D721Med (cell line): ENCODE results near the gene SERP2.

Source experiments
- DNase-seq: peaks from one replicate; pipeline ENCODE4 v3.0.0; 2011; ENCODE audit warnings: low spot score; ENCODE audit not compliant: insufficient read length
- FAIRE-seq: peaks from 2 replicates; lab custom pipeline; 2011; peaks lifted over from hg19 to GRCh38; lab: Jason Lieb, UNC
- CTCF ChIP-seq: IDR thresholded peaks from 2 replicates; pipeline ENCODE4 v1.5.1; 2012; ENCODE audit warnings: mild to moderate bottlenecking, control low read depth; ENCODE audit not compliant: insufficient read depth; ENCODE audit errors: missing control alignments

Gene SERP2

DNA sequence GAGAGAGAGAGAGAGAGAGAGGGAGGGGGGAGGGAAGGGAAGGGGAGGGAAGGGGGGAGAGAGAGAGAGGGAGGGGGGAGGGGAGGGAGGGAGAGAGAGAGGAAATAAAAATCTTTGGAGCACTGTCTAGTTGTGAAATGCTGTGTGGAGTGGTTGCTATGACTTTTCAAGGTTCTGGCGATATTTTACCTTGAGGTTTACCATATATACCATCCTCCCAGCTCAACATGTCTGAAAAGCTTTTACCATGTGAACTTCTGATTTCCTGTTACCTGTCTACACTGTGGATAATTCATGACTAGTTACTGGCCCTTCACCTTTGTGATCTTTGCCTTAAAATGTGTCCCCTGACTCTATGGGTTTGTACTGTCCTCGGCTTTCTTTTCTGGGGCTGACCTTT, 38.2 kb downstream of the SERP2 start:
- no peak for DNase-seq
- no peak for TF ChIP-seq CTCF
- FAIRE-seq = no peak

DNA sequence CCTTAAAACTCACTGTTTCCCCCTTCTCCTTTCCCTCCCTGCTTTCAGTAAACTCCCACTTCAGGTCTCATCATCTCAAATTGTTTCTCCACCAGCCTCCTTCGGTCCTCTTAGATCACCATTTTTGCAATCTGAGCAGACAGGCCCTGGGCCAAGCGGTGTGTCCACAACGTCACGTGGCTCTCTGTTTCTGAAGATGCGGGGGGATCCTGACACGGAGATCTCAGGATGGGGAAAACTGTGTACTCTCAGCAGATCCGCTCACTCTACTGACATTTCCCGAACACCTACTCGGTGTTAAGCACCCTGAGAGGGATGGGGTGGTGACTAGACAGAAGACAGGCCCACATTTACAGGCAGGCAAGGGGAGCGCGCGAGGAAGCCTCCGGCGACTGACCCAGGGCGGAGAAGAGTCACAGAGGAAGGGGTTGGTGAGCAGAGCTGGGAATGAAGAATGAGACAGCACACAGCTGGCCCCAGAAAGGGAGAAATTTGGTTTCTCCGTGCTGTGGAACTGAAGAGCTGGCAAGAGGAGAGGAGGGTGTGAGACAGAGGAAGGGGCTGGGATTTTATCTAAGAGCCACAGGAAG, 38.8 kb downstream of the SERP2 start:
- DNase-seq (no peak), FAIRE-seq (no peak)
- TF ChIP-seq CTCF = no peak

GRCh38 chr13:44413095-44413494, 39.5 kb downstream of the SERP2 start:
- DNase-seq (no peak), FAIRE-seq (no peak)
- TF ChIP-seq CTCF = no peak

GRCh38 chr13:44414716-44415115, 41.1 kb downstream of the SERP2 start:
- no peak for FAIRE-seq
- no peak for TF ChIP-seq CTCF

GRCh38 chr13:44415815-44416214, 42.2 kb downstream of the SERP2 start:
- DNase-seq = no peak
- TF ChIP-seq CTCF = no peak
- no peak for FAIRE-seq

More at GRCh38 chr13:44414716-44415115, 41.1 kb downstream of the SERP2 start:
- DNase-seq = no peak

DNA sequence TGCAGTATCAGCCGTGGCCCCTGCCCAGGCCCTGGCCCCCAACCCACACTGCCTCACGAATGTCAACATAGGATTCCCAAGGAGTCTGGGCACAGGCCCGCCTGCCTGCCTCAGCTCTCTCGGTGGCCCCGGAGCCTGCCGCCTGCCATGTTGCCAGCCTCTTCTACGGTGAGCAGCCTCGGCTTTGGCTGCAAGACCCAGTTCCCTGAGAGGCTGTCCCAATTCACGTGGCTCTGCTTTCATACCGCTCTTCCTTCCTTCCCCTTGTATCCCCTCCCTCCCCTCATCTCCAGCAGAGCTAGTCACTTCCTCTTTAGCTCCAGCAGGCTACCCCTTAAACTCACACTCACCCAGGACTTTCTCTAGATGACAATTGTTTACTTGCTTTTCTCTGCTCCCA, 42.7 kb downstream of the SERP2 start:
- DNase-seq (no peak), FAIRE-seq (no peak)
- no peak for TF ChIP-seq CTCF

DNA sequence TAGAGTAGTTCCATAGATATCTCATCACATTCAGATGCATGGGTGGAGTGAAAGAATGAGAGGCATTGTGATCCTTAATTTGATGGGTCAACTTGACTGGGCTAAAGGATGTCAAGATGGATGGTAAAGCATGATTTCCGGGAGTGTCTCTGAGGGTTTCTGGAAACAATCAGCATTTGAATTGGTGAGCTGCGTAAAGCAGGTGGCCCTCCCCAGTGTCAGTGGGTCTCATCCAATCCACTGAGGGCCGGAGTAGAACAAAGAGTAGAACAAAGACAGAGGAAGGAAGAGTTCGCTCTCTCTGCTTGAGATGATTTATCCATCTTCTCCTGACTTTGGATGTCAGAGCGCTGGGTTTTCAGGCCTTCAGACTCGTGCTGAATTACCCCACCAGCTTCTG, 43.1 kb downstream of the SERP2 start:
- TF ChIP-seq CTCF = no peak
- DNase-seq = no peak
- no peak for FAIRE-seq
